GM21619 (cell line): ENCODE measurements around the gene DGCR6.
"Not testable (repeated sequence)": the region's sequence is repeated elsewhere in the genome, so short reads cannot be mapped to it uniquely, and the experiment has no call there.

Experiments used
- ATAC-seq: cut with Tn5 transposase; IDR thresholded peaks from one replicate; pipeline ENCODE4 v1.9.1; 2021; ENCODE audit not compliant: unreplicated experiment

Gene DGCR6

DNA sequence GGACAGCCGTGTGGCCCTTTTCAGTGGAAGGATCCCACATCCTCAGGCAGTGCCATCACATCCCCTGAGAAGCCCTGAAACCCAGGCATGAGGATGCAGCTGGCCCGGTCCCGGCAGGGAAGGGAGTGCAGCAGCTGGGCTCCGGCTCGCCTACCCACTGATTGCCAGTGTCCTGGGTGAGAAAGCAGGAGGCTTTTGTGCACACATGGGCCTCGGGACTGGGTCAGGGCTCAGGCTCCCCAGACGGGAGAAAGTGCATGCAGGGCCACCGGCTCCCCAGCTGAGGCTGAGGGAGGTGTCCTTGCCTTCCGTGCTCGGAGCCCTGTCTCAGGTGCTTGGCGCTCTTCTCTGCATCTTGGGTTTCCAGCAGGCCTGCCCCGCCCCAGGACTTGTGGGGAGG, 53.6 kb downstream of the DGCR6 start:
- not testable (repeated sequence) for ATAC-seq

GRCh38 chr22:18960166-18960820, 54.2 kb downstream of the DGCR6 start:
- ATAC-seq, result not testable (repeated sequence)

GRCh38 chr22:18961201-18961600, 55.1 kb downstream of the DGCR6 start:
- not testable (repeated sequence) for ATAC-seq
